BLaER1 (cell line): ENCODE data around the gene ANXA5.

Experiments used
- H3K27ac ChIP-seq: shearing (Covaris generic); formaldehyde crosslinking; 2 replicates; pipeline ENCODE4 v1.8.1; 2022
- H3K27me3 ChIP-seq: shearing (Covaris generic); formaldehyde crosslinking; 2 replicates; pipeline ENCODE4 v1.8.1; 2022
- H3K36me3 ChIP-seq: shearing (Covaris generic); formaldehyde crosslinking; 2 replicates; pipeline ENCODE4 v1.8.1; 2022
- H3K4me1 ChIP-seq: shearing (Covaris generic); formaldehyde crosslinking; 2 replicates; pipeline ENCODE4 v1.8.1; 2022
- H3K4me2 ChIP-seq: shearing (Covaris generic); formaldehyde crosslinking; 2 replicates; pipeline ENCODE4 v1.8.1; 2022
- H3K4me3 ChIP-seq: shearing (Covaris generic); formaldehyde crosslinking; 2 replicates; pipeline ENCODE4 v1.8.1; 2022
- H3K9ac ChIP-seq: shearing (Covaris generic); formaldehyde crosslinking; 2 replicates; pipeline ENCODE4 v1.8.1; 2022
- H3K9me3 ChIP-seq: shearing (Covaris generic); formaldehyde crosslinking; 2 replicates; pipeline ENCODE4 v1.8.1; 2022
- H4K20me1 ChIP-seq: shearing (Covaris generic); formaldehyde crosslinking; 2 replicates; pipeline ENCODE4 v1.8.1; 2022
- Cebpa-rat ChIP-seq: shearing (Covaris generic); IDR thresholded peaks from 2 replicates; pipeline ENCODE4 v1.8.1; 2022

The ANXA5 gene

GRCh38 chr4:121680571-121680970, 16.2 kb downstream of the ANXA5 start:
- peaks cover 75% of the 10 kb centered on the region for H3K36me3 ChIP-seq
- no peak for TF ChIP-seq Cebpa-rat
- H3K4me2 ChIP-seq: no peak overlapping the region
- no peak overlapping the region for H3K9ac ChIP-seq
- H3K27me3 ChIP-seq: no peaks in the 10 kb centered on the region
- peaks cover 6% of the 10 kb centered on the region; the same call in 1 of the 2 replicates for H4K20me1 ChIP-seq
- no peaks in the 10 kb centered on the region for H3K9me3 ChIP-seq
- no peaks in the 10 kb centered on the region for H3K4me1 ChIP-seq
- no peak overlapping the region for H3K27ac ChIP-seq
- H3K4me3 ChIP-seq: no peak overlapping the region

GRCh38 chr4:121679951-121680350, 16.8 kb downstream of the ANXA5 start:
- H4K20me1 ChIP-seq: no peaks in the 10 kb centered on the region
- no peak overlapping the region for H3K9ac ChIP-seq
- H3K9me3 ChIP-seq: no peaks in the 10 kb centered on the region
- H3K27me3 ChIP-seq: no peaks in the 10 kb centered on the region
- H3K27ac ChIP-seq: no peak overlapping the region
- no peak overlapping the region for H3K4me2 ChIP-seq
- H3K36me3 ChIP-seq: peaks cover 74% of the 10 kb centered on the region
- no peaks in the 10 kb centered on the region for H3K4me1 ChIP-seq
- no peak overlapping the region for H3K4me3 ChIP-seq
- no peak for TF ChIP-seq Cebpa-rat

DNA sequence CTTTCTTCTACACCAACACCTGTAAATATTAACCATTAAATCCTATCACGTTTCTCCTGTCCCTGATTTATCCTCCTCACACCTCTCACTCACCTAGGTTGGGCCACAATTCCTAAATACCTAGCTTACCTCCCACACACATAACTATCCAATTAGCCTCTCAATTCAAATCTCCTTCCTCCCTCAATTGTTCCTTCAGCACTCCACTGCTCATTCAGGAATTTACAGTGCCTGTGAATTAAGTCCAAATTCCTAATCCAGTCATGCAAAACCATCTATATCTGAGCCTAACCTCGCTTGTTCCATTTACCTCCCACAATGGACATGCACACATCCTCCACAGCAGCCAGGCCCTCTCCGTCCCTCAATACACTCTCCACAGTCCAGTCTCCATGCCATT, 17.5 kb downstream of the ANXA5 start:
- Histone ChIP-seq H3K9ac (no peak overlapping the region), H4K20me1 (no peaks in the 10 kb centered on the region), H3K4me2 (no peak overlapping the region), H3K27me3 (no peaks in the 10 kb centered on the region), H3K4me1 (no peaks in the 10 kb centered on the region), H3K36me3 (peaks cover 69% of the 10 kb centered on the region), H3K9me3 (no peaks in the 10 kb centered on the region), H3K4me3 (no peak overlapping the region), H3K27ac (no peak overlapping the region)
- no peak for TF ChIP-seq Cebpa-rat

DNA sequence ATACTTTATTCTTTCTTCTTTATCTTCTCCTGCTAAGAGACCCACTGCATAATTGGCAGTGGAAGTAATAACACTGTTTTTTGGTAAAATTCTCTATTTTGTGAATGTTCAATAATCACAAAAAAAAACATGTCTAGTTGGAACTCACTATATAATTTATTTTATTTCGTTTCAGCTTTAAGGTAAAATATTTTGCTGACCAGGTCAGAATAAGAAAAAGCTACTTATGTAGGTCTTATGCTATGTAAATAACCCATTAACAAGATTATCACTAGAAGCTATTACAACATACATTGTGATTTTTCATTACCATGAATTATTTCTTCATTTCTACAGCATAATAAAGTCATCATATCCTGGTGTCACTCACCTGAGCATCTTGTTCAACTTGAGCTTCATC, 19.3 kb downstream of the ANXA5 start:
- no peak for TF ChIP-seq Cebpa-rat
- H4K20me1 ChIP-seq: no peaks in the 10 kb centered on the region

DNA sequence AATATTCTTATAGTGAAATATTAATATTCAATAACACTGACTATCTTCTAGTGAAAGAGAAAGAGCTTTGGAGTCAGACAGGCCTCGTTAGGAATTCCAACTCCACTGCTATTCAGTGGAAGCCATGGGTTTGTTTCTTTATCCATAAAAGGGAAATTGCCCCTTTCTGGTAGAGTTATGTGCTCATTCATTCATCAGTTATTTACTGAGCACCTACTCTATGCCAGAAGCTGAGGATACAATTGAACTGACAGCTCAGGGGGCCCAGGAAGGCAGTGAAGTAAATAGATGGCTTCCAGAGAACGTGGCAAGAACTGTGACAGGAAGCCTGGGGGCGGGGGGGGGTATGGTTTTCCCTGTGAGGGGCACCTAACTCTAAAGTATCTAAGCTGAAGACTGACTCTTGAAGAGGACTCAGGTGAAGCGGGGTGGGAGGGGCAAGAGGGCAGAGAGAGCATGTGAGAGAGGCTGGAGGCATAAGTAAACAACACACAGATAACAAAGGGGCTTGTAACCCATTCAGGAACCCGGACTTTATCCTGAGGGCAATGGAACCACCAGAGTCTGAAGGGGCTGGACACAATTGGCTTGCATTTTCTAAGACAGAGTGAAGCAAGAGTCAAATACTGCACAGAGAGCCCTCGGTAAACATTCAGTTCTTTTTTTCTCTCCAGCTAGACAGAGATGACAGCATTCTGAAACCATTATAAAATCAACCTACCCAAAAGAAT, 20.3 kb downstream of the ANXA5 start:
- Histone ChIP-seq H4K20me1 (no peaks in the 10 kb centered on the region), H3K4me1 (no peaks in the 10 kb centered on the region), H3K4me2 (no peak overlapping the region), H3K27me3 (no peaks in the 10 kb centered on the region), H3K36me3 (peaks cover 78% of the 10 kb centered on the region), H3K9me3 (no peaks in the 10 kb centered on the region), H3K4me3 (no peak overlapping the region), H3K9ac (no peak overlapping the region), H3K27ac (no peak overlapping the region)
- no peak for TF ChIP-seq Cebpa-rat

More for the DNA sequence above, 19.3 kb downstream of the ANXA5 start:
- Histone ChIP-seq H3K4me2 (no peak overlapping the region), H3K27ac (no peak overlapping the region), H3K9ac (no peak overlapping the region), H3K9me3 (no peaks in the 10 kb centered on the region), H3K4me1 (no peaks in the 10 kb centered on the region), H3K4me3 (no peak overlapping the region), H3K27me3 (no peaks in the 10 kb centered on the region), H3K36me3 (peaks cover 72% of the 10 kb centered on the region)

DNA sequence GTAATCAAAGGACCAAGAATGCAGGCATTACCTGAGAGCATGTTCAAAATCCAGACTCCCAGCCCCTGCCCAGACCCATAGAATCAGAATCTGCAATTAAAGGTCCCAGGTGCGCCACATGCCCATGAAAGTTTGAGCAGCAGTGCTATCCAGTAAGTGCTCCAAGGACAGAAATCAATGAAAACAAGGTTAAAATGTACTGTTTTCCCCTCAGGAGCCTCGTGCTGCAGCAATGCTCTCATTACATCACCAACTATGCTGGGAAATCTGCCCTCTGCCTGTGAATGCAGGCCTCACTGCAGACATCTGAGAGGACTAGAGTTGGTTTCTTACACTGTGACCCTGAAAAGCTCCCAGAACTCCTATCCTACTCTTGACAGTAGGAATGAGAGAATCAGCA, 21.1 kb downstream of the ANXA5 start:
- no peak overlapping the region for H3K27ac ChIP-seq
- H3K27me3 ChIP-seq: no peaks in the 10 kb centered on the region
- H4K20me1 ChIP-seq: no peaks in the 10 kb centered on the region
- H3K4me2 ChIP-seq: no peak overlapping the region
- H3K9ac ChIP-seq: no peak overlapping the region
- no peak for TF ChIP-seq Cebpa-rat
- H3K4me3 ChIP-seq: no peak overlapping the region
- H3K36me3 ChIP-seq: peaks cover 75% of the 10 kb centered on the region
- no peaks in the 10 kb centered on the region for H3K9me3 ChIP-seq
- H3K4me1 ChIP-seq: no peaks in the 10 kb centered on the region

- H3K4me3 ChIP-seq: no peak overlapping the region
- no peak overlapping the region for H3K9ac ChIP-seq
- H3K36me3 ChIP-seq: peaks cover 76% of the 10 kb centered on the region
- TF ChIP-seq Cebpa-rat: no peak
- no peaks in the 10 kb centered on the region for H3K9me3 ChIP-seq
- no peaks in the 10 kb centered on the region for H4K20me1 ChIP-seq
- no peak overlapping the region for H3K27ac ChIP-seq
- no peak overlapping the region for H3K4me2 ChIP-seq
- no peaks in the 10 kb centered on the region for H3K4me1 ChIP-seq
- H3K27me3 ChIP-seq: no peaks in the 10 kb centered on the region
These were observed 22.1 kb downstream of the ANXA5 start for GRCh38 chr4:121674696-121675095.

GRCh38 chr4:121674191-121674590, 22.6 kb downstream of the ANXA5 start:
- no peaks in the 10 kb centered on the region for H3K4me1 ChIP-seq
- H3K9me3 ChIP-seq: no peaks in the 10 kb centered on the region
- no peaks in the 10 kb centered on the region for H4K20me1 ChIP-seq
- H3K27ac ChIP-seq: no peak overlapping the region
- peaks cover 77% of the 10 kb centered on the region for H3K36me3 ChIP-seq
- no peaks in the 10 kb centered on the region for H3K27me3 ChIP-seq
- TF ChIP-seq Cebpa-rat: no peak
- no peak overlapping the region for H3K4me3 ChIP-seq
- no peak overlapping the region for H3K9ac ChIP-seq
- H3K4me2 ChIP-seq: no peak overlapping the region

DNA sequence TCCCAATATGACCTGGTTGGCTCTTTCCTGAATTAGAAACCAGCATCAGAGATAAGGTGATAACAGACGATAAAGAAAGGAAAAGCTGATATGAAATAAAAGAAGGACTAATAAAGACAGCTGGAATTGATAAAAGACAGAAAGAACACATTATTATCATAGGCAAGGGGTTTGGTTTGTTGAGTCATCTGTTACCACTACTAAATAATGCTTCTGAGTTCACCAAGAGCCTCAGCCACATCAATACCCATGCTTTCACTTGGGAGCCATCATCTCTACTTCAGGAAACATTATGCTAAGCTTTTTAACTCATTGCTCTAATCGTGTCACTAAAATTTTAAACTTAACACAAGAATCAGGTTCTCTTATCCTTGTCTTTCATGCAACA, 27.6 kb downstream of the ANXA5 start:
- no peaks in the 10 kb centered on the region for H3K9me3 ChIP-seq
- H4K20me1 ChIP-seq: no peaks in the 10 kb centered on the region
- H3K27me3 ChIP-seq: no peaks in the 10 kb centered on the region
- H3K9ac ChIP-seq: no peak overlapping the region
- no peak for TF ChIP-seq Cebpa-rat
- no peak overlapping the region for H3K27ac ChIP-seq
- no peak overlapping the region for H3K4me2 ChIP-seq
- no peaks in the 10 kb centered on the region for H3K4me1 ChIP-seq
- H3K36me3 ChIP-seq: peaks cover 69% of the 10 kb centered on the region
- H3K4me3 ChIP-seq: no peak overlapping the region

DNA sequence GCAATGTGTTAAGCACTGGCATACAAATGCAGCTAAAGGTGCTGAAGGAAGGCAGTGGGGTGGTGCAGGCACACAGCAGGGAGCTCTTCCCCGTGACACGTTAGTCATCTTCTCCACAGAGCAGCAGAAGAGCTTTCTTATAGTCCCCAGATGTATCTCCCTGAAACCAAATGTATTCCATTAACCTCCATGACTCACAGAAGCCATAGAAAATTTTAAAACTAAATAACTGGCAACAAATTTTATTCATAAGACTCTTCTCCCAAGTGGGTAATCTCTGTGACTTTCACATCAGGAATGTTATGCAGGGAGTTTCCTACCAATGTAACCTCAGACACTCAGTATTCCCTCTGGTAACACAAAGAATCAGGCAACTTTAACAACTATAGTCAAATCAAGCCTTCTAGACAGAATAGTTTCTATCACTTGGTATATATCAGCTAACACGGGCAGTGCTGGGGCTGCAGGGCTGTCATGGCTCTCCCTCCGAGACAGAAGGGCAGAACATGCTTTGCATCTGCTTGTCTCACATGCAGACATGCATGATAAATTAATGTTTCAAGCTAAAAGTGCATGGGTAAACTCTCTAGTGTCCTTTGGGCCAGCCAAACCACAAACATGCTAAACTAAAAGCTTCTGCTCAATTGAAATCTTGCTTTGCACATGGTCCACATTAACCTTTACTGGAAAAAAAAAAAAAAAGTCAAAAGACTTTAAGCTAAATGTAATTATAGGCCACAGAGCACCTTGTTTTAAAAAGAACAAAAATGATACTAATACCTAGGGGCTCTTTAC, 28.2 kb downstream of the ANXA5 start:
- Histone ChIP-seq H3K4me2 (no peak overlapping the region), H3K27me3 (no peaks in the 10 kb centered on the region), H3K9ac (no peak overlapping the region), H3K4me3 (no peak overlapping the region), H3K36me3 (peaks cover 69% of the 10 kb centered on the region), H3K9me3 (no peaks in the 10 kb centered on the region), H3K4me1 (no peaks in the 10 kb centered on the region), H3K27ac (no peak overlapping the region), H4K20me1 (no peaks in the 10 kb centered on the region)
- TF ChIP-seq Cebpa-rat: no peak
